ENCODE results near the gene FBXO10.
"Not testable (repeated sequence)": the region's sequence is repeated elsewhere in the genome, so short reads cannot be mapped to it uniquely, and the experiment has no call there.

FBXO10 gene

DNA sequence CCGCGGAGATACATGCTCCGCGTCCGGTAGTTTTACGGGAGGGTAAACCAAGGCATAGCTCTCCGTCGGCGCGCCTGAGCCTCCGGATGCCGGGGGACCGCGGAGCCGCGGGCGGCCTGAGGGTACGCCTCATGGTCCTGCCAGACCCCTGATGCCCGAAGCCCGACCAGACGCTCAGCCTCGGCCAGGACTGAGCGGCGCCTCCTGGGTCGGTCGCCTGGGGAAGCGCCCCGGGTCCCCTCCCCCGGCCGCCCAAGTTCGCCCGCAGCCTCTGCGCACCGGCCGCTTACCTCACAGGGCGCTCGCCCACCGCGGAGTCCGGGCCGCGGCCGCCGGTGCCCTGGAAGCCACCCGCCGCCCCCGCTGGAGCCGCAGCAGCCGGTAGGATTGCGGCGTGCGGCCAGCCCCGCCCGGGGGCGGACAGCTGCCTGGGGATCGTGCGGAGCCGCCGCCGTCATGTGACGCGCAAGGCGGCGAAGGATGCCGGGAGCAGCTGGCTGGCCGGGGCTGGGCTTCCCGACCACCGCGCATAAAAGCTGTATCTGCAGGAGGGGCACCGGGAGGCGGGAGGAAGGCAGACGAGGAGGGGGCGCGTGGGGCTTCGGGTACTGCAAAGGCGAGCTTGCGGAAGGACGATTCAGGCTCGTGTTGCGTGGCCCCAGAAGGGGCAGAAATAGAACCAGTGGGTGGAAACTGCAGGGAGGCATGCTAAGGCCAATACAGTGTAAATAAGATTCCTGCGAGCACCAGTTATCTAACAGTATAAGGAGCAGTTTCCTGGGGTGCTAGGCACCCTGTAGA is at the start of gene FBXO10:
FBXO10 (minus strand) TSS at position 460 of the 801 bp plus-strand sequence. CDS start 34,612 bp downstream, outside the sequence.
- no peak for DNase-seq (ENCODE audit: low read depth in 2 of 2)

DNA sequence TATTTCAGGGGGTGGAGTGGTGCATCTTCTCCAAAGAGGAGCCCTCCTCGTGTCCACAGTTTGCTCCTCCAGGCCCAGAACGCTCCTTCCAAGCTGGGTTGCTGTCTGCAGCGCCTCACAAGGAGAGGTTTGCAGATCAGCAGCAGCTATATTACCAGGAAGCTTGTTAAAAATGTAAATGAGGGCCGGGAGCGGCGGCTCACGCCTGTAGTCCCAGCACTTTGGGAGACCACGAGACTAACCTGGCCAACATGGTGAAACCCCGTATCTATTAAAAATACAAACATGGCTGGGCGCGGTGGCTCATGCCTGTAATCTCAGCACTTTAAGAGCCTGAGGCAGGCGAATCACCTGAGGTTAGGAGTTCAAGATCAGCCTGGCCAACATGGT is 49.6 kb upstream of the FBXO10 start:
- no peak for DNase-seq (ENCODE audit: low read depth in 2 of 2)

GRCh38 chr9:37625036-37625757 is 49.0 kb upstream of the FBXO10 start:
- DNase-seq (ENCODE audit: low read depth in 2 of 2) = no peak

GRCh38 chr9:37624073-37624472 is 47.9 kb upstream of the FBXO10 start:
- no peak for DNase-seq (ENCODE audit: low read depth in 2 of 2)

DNA sequence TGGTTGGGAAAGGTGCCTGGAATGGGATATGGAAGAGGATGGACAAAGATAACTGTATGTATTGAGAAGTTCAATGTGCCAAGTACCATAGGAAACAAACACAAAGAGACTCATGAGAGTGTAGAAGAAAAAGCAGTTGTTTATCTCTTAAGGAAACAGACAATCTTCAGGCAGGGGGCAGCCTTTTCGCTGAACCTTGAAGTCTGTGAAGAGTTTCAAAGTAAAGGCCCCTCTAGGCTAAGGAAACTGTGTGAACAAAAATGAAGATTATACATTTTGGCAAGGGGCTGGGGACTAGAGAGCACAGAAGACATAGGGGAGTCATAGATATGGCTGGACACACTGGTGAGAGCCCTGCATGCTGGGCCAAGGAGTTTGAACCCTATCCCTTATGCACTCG is 47.1 kb upstream of the FBXO10 start:
- no peak for DNase-seq (ENCODE audit: low read depth in 2 of 2)

- peak; percentile 24 to 28 for DNase-seq (ENCODE audit: low read depth in 2 of 2)
Observed at GRCh38 chr9:37622462-37622861, 46.3 kb upstream of the FBXO10 start.

DNA sequence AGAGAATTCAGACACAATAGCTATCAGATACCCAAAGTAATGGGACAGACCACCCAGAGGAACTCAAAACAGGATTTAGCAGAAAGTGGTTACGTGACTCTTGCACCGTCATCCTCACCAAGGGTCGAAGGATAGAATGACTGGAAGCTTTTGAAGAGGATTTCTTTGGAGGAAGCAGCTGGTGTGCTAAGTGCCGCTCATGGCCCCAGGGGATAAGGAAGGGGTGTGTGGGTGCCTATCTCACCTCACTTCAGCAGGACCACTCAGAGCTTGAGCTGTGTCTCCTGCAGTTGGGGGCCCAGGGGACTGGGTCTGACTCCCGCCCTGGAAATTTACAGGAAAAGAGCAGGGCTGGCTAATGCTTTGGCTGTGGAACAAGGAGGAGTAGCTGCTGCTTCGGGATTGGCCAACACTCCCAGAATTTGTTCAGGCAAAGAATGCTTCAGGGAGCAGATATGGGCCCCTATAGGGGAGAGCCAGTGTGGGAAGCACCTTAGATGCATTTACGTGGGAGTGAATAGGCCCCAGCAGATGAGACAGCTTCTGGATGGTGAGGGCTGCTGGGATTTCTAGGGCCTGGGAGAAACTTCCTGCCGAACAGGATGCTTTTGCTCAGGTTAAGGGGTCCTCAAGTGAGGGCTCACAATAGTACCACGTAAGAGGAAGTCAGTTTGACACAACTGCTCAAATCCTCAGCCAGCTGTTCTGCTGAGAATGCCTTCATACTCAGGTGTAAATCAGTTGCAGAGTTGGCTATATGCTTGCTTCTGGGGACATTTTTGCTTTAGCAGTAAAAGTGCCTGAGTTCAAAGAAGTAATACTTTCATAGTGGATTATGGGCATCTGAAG is 45.3 kb upstream of the FBXO10 start:
- no peak for DNase-seq (ENCODE audit: low read depth in 2 of 2)

DNA sequence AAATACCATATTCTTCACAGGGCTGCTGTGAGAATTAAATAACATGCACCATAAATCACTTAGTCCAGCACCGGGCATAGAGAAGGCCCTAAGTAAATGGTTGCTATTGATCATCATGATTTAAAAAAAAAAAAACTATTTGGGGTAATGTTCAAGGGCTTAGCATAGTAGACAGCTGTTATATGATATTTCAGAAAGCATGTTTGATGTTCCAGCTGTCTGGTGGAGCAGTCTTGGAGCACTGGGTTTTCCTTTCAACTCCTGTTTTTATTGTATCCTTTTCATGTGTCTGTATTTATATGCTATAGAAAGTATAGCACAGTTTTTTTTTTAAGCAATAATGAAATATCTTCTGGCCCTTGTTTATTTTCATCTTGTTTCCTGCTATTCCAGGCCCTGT is 44.2 kb upstream of the FBXO10 start:
- no peak for DNase-seq (ENCODE audit: low read depth in 2 of 2)

DNA sequence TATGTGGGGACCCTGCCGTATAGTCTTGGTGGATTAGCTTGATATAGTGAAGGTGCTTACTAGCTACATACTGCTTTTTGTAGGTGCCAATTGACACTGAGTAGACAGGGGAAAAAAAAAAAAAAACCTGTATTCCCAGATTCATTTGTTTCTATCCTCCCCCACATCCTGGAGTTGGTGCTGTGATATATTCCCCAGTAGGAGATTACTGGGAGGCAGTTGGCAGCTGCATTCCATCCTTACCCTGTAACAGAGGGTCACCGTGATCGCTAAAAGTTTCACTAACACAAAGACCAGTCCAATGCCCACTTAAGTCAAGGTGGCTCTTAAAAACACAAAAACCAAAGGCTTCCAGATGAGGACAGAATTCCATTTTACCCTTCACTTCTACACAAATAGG is 43.6 kb upstream of the FBXO10 start:
- DNase-seq (ENCODE audit: low read depth in 2 of 2) = no peak

DNA sequence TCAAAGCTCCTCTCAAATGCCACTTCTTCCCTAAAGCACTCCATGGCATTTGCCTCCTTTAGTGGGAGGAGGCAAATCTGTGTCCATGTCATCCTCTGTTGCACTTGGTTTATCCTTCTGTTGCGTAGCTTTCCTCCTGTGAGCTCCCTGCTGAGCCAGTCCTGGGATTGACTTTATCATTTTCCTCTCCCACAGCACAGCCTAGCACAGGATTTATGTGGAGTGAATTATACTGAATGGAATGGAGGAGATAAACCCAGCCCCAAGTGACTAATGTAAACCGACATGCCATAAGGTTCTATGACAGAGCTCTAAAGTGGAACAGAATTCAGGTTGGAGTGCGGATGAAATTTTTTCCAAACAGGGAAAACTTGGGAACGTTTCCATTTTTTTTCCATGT is 42.6 kb upstream of the FBXO10 start:
- peak in 1 of 2 experiments; percentile 36 for DNase-seq (ENCODE audit: low read depth in 2 of 2)

DNA sequence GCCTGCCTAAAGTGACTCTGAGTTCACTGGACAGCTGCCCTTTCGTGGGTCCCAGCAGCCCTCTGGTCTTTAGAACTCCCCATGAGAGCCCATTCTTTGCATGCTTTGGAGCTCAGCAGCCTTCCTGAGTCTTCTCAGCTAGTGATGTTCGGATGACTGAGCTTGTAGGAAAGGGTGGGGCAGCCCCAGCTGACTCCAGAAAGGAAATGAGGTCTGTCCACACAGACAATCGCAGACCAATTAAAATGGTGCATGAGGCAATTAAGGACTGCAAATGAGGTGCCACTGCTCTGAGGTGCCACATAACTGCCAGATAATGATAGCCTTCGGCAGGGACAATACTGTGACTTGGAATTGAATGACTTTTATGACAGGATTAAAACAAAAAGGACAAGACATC is 41.7 kb upstream of the FBXO10 start:
- no peak for DNase-seq (ENCODE audit: low read depth in 2 of 2)

- no peak for DNase-seq (ENCODE audit: low read depth in 2 of 2)
Observed at GRCh38 chr9:37617161-37617560, 41.0 kb upstream of the FBXO10 start.

DNA sequence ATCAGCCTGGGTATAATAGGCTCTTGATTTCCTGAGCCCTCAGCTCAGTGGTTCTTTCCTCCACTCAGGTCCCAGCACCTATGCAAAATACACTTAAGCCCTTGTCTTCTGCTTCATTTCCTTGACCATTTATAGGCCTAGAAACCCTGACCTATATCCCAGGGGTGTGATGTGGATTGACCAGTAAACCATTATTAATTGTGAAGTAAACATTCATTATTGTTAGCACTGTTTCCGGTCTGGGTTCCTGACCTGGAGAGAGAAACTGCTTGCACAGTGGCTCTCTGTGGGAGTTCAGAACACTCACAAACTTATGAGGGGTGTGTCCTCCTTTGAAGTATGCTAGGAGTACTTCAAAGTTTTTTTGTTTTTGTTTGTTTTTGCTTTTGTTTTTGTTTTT is 35.8 kb upstream of the FBXO10 start:
- DNase-seq (ENCODE audit: low read depth in 2 of 2) = no peak

GRCh38 chr9:37611014-37611413 is 34.8 kb upstream of the FBXO10 start:
- no peak for DNase-seq (ENCODE audit: low read depth in 2 of 2)

- no peak for DNase-seq (ENCODE audit: low read depth in 2 of 2)
Observed at GRCh38 chr9:37609735-37610397, 33.7 kb upstream of the FBXO10 start.

GRCh38 chr9:37608250-37608649 is 32.1 kb upstream of the FBXO10 start:
- no peak for DNase-seq (ENCODE audit: low read depth in 2 of 2)

- DNase-seq (ENCODE audit: low read depth in 2 of 2) = no peak
Observed at GRCh38 chr9:37604296-37604695, 28.1 kb upstream of the FBXO10 start.

DNA sequence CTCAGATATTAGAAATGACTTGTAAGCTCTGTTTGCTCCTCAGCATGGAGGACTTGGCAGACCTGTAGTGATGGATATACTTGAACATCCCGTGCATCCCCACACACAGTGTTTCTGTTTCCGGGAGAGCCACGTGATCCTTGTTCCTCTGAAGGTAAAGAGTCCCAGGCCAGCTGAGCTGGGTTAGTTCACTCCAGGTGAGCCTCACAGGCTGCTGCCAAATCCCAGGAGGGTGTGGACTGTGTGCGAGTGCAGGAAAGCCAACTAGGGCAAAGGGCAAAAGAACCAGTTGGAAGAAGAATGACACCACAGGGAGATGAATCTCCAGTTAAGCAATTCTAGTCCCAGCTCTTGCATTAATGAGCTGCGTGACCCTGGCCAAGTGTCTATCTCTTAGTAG is 26.6 kb upstream of the FBXO10 start:
- DNase-seq (ENCODE audit: low read depth in 2 of 2) = no peak

- not testable (repeated sequence) for DNase-seq (ENCODE audit: low read depth in 2 of 2)
Observed at GRCh38 chr9:37602061-37602460, 25.9 kb upstream of the FBXO10 start.

GRCh38 chr9:37596504-37596903 is 20.3 kb upstream of the FBXO10 start:
- DNase-seq (ENCODE audit: low read depth in 2 of 2) = no peak

DNA sequence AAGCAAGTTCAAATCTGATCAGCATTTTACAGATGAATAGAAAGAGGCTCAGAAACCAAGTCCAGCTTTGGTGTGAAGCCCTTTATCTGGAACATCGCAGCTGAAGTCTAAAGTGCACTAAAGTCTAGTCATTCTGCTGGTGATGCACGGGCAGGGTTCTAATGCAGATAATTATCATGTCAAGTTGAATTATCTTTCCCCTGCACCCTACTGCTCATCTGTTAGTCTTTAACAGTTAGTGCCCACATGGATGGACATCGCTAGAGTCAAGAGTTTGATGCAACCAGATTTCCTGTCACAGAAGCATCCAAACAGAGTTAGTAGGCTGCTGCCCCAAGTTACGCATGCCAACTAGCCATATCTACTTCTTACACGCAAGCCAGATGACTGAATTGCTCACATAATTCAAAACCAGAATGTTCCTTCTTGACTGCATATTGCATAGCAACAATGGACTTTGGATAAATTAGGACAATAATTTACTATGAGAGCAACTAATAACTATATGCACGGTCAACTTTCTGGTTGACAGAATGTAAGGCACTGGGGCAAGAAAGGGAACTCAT is 17.8 kb upstream of the FBXO10 start:
- DNase-seq (ENCODE audit: low read depth in 2 of 2) = no peak
